B cell (primary cell): ENCODE data around the gene RFXAP. TPM values are rescaled to one million over a fixed set of nuclear protein-coding genes. Genes with fewer than 3 reads are reported as not detected.

Experiments
- ATAC-seq: fragments of 200-7000 bp; cut with Tn5 transposase; one replicate; pipeline ENCODE4 v1.10.0; 2021; ENCODE audit warnings: low read depth, mild to moderate bottlenecking, moderate number of reproducible peaks, moderate library complexity
- CTCF ChIA-PET: fragments of 350-600 bp; sonication (Branson Sonifier 250); formaldehyde crosslinking; loops from one replicate; lab custom pipeline; 2021; ENCODE audit warnings: antibody characterized with exemption, inconsistent platforms; lab: Charles Lee
- POLR2A ChIA-PET: fragments of 350-600 bp; sonication (Branson Sonifier 250); formaldehyde crosslinking; loops from one replicate; lab custom pipeline; 2021; ENCODE audit warnings: antibody characterized with exemption; lab: Charles Lee
- DNase-seq: peaks from one replicate; pipeline ENCODE4 v3.0.0; 2013
- H2AFZ ChIP-seq: 2 replicates; pipeline ENCODE4 v1.6.1; 2012; ENCODE audit warnings: mild to moderate bottlenecking, low read depth, low read length; ENCODE audit not compliant: insufficient read depth, poor library complexity, severe bottlenecking
- H3K27ac ChIP-seq, 2 donors: 1 replicate in 1 of 2; 2 replicates in 1 of 2; pipeline ENCODE4 v1.5.1; 2012 to 2013; ENCODE audit warnings: low read length in 2 of 2, mild to moderate bottlenecking in 2 of 2, moderate library complexity in 1 of 2
- H3K27me3 ChIP-seq, 4 experiments: fragments of 200-600 bp in 1 of 4; sonication (generic) in 1 of 4; replicated peaks in 1 of 4; 1 replicate in 2 of 4; 2 replicates in 2 of 4; pipeline versions ENCODE4 v1.6.1 to v1.7.0; 2013 to 2016; ENCODE audit warnings: low read length in 3 of 4, mild to moderate bottlenecking in 2 of 4, mixed read lengths in 1 of 4, moderate library complexity in 1 of 4; ENCODE audit not compliant: insufficient read depth in 4 of 4, control insufficient read depth in 3 of 4; ENCODE audit errors: control extremely low read depth in 1 of 4
- H3K36me3 ChIP-seq, 2 experiments: replicated peaks in 1 of 2; 1 replicate in 1 of 2; 2 replicates in 1 of 2; pipeline versions ENCODE4 v1.6.1 to v1.7.1; 2013; ENCODE audit warnings: low read length in 1 of 2; ENCODE audit not compliant: insufficient read depth in 2 of 2, control insufficient read depth in 1 of 2; ENCODE audit errors: control extremely low read depth in 1 of 2, extremely low read depth in 1 of 2
- H3K4me1 ChIP-seq, 2 donors: fragments of 200-600 bp in 1 of 2; sonication (generic) in 1 of 2; 1 replicate in 1 of 2; 2 replicates in 1 of 2; pipeline versions ENCODE4 v1.5.1 to v1.6.1; 2013 to 2017; ENCODE audit warnings: low read length in 2 of 2; ENCODE audit not compliant: control insufficient read depth in 2 of 2, insufficient read depth in 2 of 2
- H3K4me2 ChIP-seq: replicated peaks from 2 replicates; pipeline ENCODE3; 2012; ENCODE audit warnings: mild to moderate bottlenecking, low read depth, low read length; ENCODE audit not compliant: poor library complexity, severe bottlenecking
- H3K4me3 ChIP-seq, 5 experiments: fragments of 200-600 bp in 1 of 5; sonication (generic) in 1 of 5; 1 replicate in 3 of 5; 2 replicates in 2 of 5; pipeline versions ENCODE4 v1.5.1 to v1.7.0; 2011 to 2016; ENCODE audit warnings: low read length in 4 of 5, mild to moderate bottlenecking in 4 of 5, low read depth in 2 of 5, control low read depth in 1 of 5, moderate library complexity in 1 of 5; ENCODE audit not compliant: insufficient read depth in 1 of 5; ENCODE audit errors: control extremely low read depth in 1 of 5, extremely low read depth in 1 of 5
- H3K79me2 ChIP-seq: fragments of 200-600 bp; sonication (generic); one replicate; pipeline ENCODE4 v1.6.0; 2016; ENCODE audit warnings: low read length; ENCODE audit not compliant: control insufficient read depth, insufficient read depth
- H3K9ac ChIP-seq: fragments of 200-600 bp; sonication (generic); 2 replicates; pipeline ENCODE4 v1.6.1; 2017; ENCODE audit warnings: mild to moderate bottlenecking, low read length, moderate library complexity
- H3K9me3 ChIP-seq, 3 donors: one replicate each; pipeline versions ENCODE4 v1.6.1 to v1.7.1; 2013; ENCODE audit warnings: low read length in 2 of 3; ENCODE audit not compliant: control insufficient read depth in 2 of 3, insufficient read depth in 1 of 3; ENCODE audit errors: control extremely low read depth in 1 of 3
- H4K20me1 ChIP-seq: 2 replicates; pipeline ENCODE4 v1.6.0; 2012; ENCODE audit warnings: mild to moderate bottlenecking, low read length; ENCODE audit not compliant: insufficient read depth, control insufficient read depth, poor library complexity, severe bottlenecking
- H3K27ac Mint-ChIP-seq: one replicate; pipeline ENCODE4 v1.8.0; 2021; ENCODE audit warnings: mixed read lengths
- H3K27me3 Mint-ChIP-seq: one replicate; pipeline ENCODE4 v1.8.0; 2021; ENCODE audit warnings: mixed read lengths
- H3K4me1 Mint-ChIP-seq: one replicate; pipeline ENCODE4 v1.8.0; 2021; ENCODE audit warnings: mixed read lengths
- H3K4me3 Mint-ChIP-seq: one replicate; pipeline ENCODE4 v1.8.0; 2021; ENCODE audit warnings: mixed read lengths
- H3K9me3 Mint-ChIP-seq: one replicate; pipeline ENCODE4 v1.8.0; 2022; ENCODE audit warnings: mixed read lengths; ENCODE audit not compliant: insufficient read depth
- EZH2 ChIP-seq: IDR thresholded peaks from 2 replicates; pipeline ENCODE4 v1.6.1; 2012; ENCODE audit warnings: borderline replicate concordance, low read depth, mild to moderate bottlenecking, moderate library complexity, low read length; ENCODE audit not compliant: insufficient read depth, poor library complexity, severe bottlenecking
- WGBS: methylation state at CpG from one replicate; pipeline ENCODE4 v1.1.5; 2013; ENCODE audit warnings: missing lambda C conversion rate; ENCODE audit not compliant: insufficient coverage; 5-methylcytosine and 5-hydroxymethylcytosine counted together
- intact Hi-C: fragments of 100-400 bp; cut with micrococcal nuclease; formaldehyde crosslinking; loops from one replicate; pipeline ENCODE4 v1.10.0; 2022
- polyA plus RNA-seq: library from polyadenylated mRNA; depleted of rRNA; stranded (reverse); fragments of >200 nt; gene quantifications from 2 replicates; pipeline ENCODE4 v1.2.3, GENCODE V29; 2012
- total RNA-seq, 2 donors: library from RNA; stranded (reverse); fragments of 120-200 nt in 1 of 2; gene quantifications; 1 replicate in 1 of 2; 2 replicates in 1 of 2; pipeline versions ENCODE4 v1.2.3 to v1.2.4, GENCODE V29; 2013 to 2022
- TF ChIP-seq, protein P1 (sequence below): fragments of 200-600 bp; IDR thresholded peaks from one replicate; pipeline ENCODE4 v1.8.0; 2022; ENCODE audit warnings: antibody characterized with exemption, mild to moderate bottlenecking

RFXAP gene
- total and polyA plus RNA-seq, 2 donors (not counting 1 experiment from before 2014, with no cell fraction given): 6.6 to 13.5 TPM

GRCh38 chr13:36834299-36834698, 15.3 kb downstream of the RFXAP start:
- 100% methylated on average over 1 of the region's 3 CpGs for WGBS
- H3K4me3 ChIP-seq: no peak overlapping the region
- H3K4me1 ChIP-seq: no peaks in the 10 kb centered on the region
- no peak overlapping the region for H3K4me2 ChIP-seq
- H3K9ac ChIP-seq: no peak overlapping the region
- no peak overlapping the region for H3K27ac ChIP-seq
- no peaks in the 10 kb centered on the region for H3K79me2 ChIP-seq
- no peak overlapping the region for H3K4me3 Mint-ChIP-seq
- DNase-seq: no peak
- no peaks in the 10 kb centered on the region for H3K4me1 Mint-ChIP-seq
- no peaks in the 10 kb centered on the region for H3K27me3 ChIP-seq
- H3K27ac Mint-ChIP-seq: no peak overlapping the region
- H3K27me3 Mint-ChIP-seq: no peaks in the 10 kb centered on the region
- no peaks in the 10 kb centered on the region for H3K36me3 ChIP-seq
- H3K9me3 ChIP-seq: no peaks in the 10 kb centered on the region
- no peak overlapping the region for H2AFZ ChIP-seq
- intact Hi-C loops: no loop called here
- ChIA-PET POLR2A (no interaction called here), CTCF (no interaction called here)
- no peaks in the 10 kb centered on the region for H3K9me3 Mint-ChIP-seq
- ATAC-seq: no peak
- H4K20me1 ChIP-seq: no peaks in the 10 kb centered on the region
- TF ChIP-seq EZH2: no peak
- TF ChIP-seq, protein P1, sequence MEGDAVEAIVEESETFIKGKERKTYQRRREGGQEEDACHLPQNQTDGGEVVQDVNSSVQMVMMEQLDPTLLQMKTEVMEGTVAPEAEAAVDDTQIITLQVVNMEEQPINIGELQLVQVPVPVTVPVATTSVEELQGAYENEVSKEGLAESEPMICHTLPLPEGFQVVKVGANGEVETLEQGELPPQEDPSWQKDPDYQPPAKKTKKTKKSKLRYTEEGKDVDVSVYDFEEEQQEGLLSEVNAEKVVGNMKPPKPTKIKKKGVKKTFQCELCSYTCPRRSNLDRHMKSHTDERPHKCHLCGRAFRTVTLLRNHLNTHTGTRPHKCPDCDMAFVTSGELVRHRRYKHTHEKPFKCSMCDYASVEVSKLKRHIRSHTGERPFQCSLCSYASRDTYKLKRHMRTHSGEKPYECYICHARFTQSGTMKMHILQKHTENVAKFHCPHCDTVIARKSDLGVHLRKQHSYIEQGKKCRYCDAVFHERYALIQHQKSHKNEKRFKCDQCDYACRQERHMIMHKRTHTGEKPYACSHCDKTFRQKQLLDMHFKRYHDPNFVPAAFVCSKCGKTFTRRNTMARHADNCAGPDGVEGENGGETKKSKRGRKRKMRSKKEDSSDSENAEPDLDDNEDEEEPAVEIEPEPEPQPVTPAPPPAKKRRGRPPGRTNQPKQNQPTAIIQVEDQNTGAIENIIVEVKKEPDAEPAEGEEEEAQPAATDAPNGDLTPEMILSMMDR: no peak

GRCh38 chr13:36837354-36838092, 18.5 kb downstream of the RFXAP start:
- H3K27ac ChIP-seq: no peak overlapping the region
- POLR2A ChIA-PET: no interaction called here
- H3K4me2 ChIP-seq: no peak overlapping the region
- TF ChIP-seq, protein P1: no peak
- no peak for TF ChIP-seq EZH2
- WGBS: 100% methylated on average over 2 of the region's 4 CpGs
- CTCF ChIA-PET: interaction anchor here (2.3 kb wide), 1 partner anchor 8 kb away, joined by 5 read pairs; no protein-coding TSS in a partner anchor
- no peaks in the 10 kb centered on the region for H4K20me1 ChIP-seq
- H3K79me2 ChIP-seq: no peaks in the 10 kb centered on the region
- no peaks in the 10 kb centered on the region for H3K9me3 Mint-ChIP-seq
- no peak overlapping the region for H3K9ac ChIP-seq
- no peaks in the 10 kb centered on the region for H3K9me3 ChIP-seq
- ATAC-seq (no peak), DNase-seq (no peak)
- no peak overlapping the region for H3K4me3 Mint-ChIP-seq
- H3K4me1 Mint-ChIP-seq: no peaks in the 10 kb centered on the region
- H3K27me3 Mint-ChIP-seq: no peaks in the 10 kb centered on the region
- intact Hi-C loops: no loop called here
- no peak overlapping the region for H3K27ac Mint-ChIP-seq
- no peaks in the 10 kb centered on the region for H3K27me3 ChIP-seq
- H3K4me1 ChIP-seq: no peaks in the 10 kb centered on the region
- no peaks in the 10 kb centered on the region for H3K36me3 ChIP-seq
- no peak overlapping the region for H2AFZ ChIP-seq
- H3K4me3 ChIP-seq: no peak overlapping the region
